NCI-H345 (cell line): ENCODE results near the gene POLDIP2.
"Not testable (repeated sequence)": the region's sequence is repeated elsewhere in the genome, so short reads cannot be mapped to it uniquely, and the experiment has no call there.

Experiments
- DNase-seq: peaks from one replicate; lab custom pipeline; 2025; lab: John Stamatoyannopoulos, UW

POLDIP2 gene

GRCh38 chr17:28366605-28367004 lies 9.3 kb upstream of the POLDIP2 start:
- DNase-seq: no peak

DNA sequence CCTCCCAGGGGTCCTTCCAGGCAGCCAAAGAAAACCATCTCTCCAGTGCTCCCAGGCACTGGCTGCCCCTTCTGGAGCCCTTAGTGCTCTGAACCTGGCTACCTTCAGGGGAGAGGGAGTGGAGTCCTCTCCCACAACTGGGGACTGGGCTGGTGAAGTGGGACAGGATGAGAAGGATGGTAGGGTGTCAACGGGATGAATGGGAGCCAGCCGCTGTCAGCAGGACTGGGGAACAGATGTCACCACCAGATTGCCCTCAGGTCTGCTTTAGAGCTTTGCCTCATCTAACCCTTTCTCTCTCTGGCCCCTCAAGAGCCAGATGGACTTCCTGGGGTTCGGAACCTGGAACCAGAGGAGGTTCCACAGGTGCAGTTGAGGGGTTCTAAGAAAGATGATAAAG lies 8.2 kb upstream of the POLDIP2 start:
- DNase-seq: no peak

GRCh38 chr17:28364665-28365363 lies 7.5 kb upstream of the POLDIP2 start, which contains the start of gene SEBOX:
SEBOX (minus strand) TSS chr17:28365199; CDS start chr17:28365151, 48 bp downstream.
- no peak for DNase-seq

DNA sequence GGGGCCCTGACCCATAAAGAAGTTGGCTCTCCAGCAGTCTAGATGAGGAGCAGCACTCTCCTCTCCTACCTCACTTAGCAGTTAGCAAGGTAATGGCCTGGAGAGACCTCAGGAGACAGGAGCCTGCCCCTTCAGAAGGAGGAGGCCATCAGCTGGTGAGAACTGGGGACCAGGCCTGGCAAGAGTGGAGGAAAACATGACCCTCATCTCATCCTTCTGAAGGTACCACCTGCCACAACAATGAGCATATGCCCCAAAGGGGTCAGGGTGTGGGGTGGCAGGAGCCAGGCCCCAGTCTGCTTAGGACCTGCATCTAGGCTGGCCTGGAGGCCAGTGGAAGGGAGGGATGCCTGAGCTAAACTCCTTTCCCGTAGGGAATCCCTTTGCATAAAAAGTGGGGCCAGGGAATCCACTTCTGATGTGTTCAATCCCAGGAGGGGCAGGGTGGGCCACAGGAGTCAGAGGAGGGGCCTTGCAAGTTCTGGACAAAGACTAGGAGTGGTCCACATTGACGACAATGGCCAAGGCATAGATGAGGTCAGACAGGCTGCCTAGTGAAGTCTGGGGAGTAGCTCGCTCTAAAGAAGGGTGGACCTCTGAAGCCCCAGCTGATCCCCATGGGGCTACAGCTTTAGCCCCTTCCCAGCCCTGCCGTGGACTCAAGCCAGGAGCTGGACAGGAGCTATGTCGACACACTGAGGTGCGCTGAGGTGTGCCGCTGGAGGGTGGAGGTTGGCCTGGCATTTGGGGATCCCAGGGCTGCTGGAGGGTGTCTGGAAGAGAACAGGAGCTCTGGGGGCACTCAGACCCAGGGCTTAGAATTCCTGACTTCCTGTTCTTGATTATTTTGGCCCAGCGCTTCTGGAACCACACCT lies 6.7 kb upstream of the POLDIP2 start:
- no peak for DNase-seq

- DNase-seq: no peak
Measured at GRCh38 chr17:28363186-28363585, 5.9 kb upstream of the POLDIP2 start.

DNA sequence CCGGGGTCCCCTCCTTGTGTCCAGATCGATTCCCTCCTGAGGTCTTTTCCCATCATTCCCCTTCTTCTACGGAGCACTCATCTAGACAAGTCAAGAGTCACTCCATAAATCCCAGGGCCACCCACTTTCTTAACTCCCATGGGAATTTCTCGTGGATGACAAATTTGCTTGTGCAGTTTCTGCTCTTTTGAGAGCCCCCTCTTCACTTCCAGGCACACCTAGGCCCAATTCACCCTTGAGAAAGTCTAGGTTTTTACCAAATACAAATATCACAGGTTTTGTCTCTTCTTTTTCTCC lies 522 bp upstream of the POLDIP2 start:
- no peak for DNase-seq

DNA sequence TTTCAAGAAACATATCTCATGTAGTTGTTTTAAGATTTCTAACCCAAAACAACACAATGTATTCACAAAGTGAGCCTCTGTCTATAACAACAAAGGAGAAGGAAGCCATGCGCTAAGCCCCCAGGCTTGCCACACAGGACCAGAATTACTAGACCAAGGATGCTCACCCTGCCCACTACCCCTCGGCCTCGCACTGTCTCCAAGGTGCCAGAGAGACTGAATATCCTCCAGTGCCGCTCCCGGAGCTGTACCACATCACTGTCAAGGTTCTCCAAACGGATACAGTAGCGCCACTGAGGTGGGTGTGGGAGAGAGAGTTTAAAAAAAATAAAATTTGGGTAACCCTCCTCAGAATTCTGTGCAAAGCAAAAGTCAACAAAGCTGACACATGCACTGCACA lies 7.1 kb downstream of the POLDIP2 start:
- DNase-seq: no peak

DNA sequence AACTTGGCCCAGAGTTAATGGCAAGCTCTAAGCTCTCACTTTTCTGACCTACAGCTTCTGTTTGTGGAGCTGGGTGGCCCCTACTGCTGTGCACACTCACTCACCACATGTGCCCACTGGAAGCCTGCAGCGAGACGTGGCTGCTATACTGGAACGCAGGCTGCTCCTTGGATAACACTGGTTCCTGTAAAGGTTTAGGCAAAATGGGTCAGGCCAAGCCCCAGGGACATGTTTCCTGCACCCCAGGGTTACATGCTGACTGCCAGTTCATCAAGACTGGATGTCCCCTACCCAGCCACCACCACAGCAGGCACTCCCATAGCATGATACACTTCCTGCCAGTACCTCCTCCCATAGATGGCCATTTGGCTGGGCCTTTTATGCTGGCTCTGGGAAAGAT lies 8.3 kb downstream of the POLDIP2 start:
- DNase-seq: no peak

DNA sequence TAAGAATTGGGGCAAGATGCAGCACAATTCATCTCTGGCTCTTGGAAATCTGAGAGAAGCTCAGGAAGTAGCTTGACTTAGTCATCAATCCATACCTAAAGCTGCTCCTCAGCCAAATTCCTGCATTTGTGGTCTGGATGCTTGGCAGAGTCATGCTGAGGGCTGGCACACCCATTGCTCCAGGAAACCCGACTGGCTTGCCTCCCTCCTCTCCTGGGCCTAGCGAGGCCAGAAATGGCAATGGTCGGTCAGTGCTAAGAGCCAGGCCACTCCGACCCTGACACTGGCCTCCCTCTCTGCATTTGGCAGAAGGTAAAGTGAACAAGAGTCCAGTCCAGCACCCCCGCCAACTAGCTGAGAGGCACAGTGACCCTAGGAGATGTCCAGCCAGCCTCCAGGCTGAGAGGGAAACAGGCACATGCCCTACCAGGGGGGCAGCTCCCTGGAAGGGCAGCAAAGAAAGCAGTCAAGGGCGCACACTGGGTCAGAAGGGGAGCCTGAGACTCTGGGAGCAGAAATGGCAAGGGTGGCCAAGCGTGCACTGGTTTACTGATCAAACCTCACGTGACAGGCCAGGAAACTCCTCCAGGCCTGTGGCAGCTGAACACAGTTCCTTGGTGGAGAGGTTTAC lies 10.0 kb downstream of the POLDIP2 start:
- DNase-seq: no peak

DNA sequence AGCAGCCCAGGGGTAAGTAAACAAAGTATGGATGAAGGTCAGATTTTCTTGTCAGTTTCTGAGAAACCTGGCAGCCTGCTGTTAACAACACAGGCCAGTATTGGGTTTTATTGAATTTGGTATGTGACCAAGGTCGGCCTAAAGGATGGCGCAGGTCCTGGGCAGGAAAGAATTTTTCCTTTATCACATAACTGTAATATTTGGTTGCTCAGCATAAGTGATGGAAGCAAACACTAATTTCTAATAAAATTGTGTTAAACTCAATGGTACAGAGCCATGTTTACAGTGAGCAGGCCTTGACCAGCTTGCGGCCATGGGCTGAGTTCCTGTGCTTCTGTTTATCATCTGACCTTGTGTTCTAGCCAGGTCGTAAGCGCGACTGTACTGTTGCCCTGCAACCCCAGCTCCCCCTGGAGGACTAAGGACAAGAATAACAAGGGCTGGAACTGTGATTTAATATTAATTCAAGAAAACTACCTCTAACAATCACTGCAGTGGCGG lies 10.5 kb downstream of the POLDIP2 start:
- DNase-seq: no peak

GRCh38 chr17:28346199-28346580 lies 11.1 kb downstream of the POLDIP2 start:
- no peak for DNase-seq

DNA sequence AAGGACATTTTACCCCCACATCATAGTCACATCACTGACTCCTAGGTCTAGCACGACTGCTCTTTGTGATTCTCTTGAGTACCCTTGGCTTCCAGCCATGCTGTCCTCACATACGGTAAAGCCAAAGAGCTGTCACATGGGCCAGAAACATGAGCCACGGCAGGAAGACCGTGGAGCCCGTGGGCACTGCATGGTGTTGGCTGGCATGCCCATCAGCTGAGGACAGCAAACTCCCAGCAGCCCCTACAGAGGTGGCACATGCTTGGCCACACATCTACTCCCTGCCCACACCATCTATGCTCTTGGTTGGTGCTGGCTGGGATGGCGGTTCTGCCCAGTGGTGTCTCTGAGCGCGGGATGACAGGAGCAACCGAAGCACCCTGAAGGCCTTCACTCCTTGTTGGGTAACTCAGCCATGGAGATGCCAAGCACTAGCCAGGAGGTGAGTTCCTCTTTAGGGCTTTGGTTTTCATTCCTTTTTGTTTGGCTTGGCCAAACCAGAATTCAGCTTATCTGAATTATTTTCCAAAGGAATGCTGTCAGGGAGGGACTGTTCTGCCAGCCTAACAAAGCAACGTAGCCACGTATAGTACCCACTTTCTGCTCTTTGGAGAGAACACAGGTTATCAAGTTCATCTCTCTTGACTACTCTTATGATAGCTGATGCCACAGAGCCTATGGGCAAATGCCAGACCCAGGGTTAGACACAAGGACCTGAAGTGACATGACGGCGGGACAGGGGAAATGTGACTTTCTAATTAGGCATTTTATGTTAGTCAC lies 11.7 kb downstream of the POLDIP2 start:
- DNase-seq: peak; percentile 12

- no peak for DNase-seq
Measured at GRCh38 chr17:28344435-28344901, 12.9 kb downstream of the POLDIP2 start.

GRCh38 chr17:28344011-28344410 lies 13.3 kb downstream of the POLDIP2 start:
- DNase-seq: no peak

- DNase-seq: no peak
Measured at GRCh38 chr17:28343491-28343932, 13.8 kb downstream of the POLDIP2 start.

DNA sequence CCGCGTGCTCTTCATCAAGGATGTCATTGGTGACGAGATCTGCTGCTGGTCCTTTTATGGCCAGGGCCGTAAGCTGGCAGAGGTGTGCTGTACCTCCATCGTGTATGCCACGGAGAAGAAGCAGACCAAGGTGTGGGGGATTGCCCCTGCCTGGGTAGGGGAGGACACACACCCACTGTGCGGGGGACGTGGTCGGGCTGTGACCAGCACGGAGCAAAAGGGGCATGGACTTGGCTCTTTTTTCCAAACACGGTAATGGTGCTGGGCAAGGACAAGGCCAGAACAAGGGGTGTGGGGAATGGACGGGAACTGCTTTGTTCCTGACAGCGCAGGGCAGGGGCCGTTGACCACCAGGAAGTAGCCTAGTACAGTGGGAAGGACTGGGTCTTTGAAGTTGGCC lies 15.0 kb downstream of the POLDIP2 start:
- DNase-seq: no peak

- DNase-seq: no peak
Measured at GRCh38 chr17:28341516-28341915, 15.8 kb downstream of the POLDIP2 start.

- no peak for DNase-seq
Measured at GRCh38 chr17:28340374-28340773, 17.0 kb downstream of the POLDIP2 start.

DNA sequence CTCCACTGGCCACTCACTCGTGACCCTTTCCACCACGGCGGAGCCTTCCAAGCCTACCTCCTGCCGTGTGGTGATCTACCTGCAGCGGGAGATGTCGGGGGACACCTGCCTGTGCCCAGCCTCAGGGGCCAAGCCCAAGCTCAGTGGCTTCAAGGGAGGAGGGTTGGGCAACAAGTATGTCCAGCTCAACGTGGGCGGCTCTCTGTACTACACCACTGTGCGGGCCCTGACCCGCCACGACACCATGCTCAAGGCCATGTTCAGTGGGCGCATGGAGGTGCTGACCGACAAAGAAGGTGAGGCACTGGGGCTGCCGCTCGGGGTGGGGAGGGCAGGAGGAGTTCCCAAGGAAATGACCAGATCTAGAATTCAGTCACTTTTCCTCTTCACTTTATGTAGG lies 17.9 kb downstream of the POLDIP2 start:
- no peak for DNase-seq

DNA sequence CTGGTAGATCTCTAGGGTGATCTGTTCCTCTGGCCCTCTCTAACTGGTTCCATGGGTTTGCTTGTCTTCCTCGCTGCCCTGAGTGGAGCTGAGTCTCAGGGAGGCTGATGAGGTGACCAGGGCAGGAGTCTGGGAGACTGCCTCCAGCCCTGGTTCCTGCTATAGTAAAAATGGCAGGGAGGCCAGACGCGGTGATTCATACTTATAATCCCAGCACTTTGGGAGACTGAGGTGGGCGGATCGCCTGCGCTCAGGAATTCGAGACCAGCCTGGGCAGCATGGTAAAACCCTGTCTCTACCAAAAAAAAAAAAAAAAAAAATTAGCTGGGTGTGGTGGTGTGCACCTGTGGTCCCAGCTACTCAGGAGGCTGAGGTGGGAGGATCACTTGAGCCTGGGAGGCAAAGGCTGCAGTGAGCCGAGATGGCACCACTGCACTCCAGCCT lies 18.5 kb downstream of the POLDIP2 start:
- DNase-seq: not testable (repeated sequence)

GRCh38 chr17:28338056-28338768 lies 19.1 kb downstream of the POLDIP2 start:
- DNase-seq: no peak
